Activated CD4-positive, alpha-beta T cell treated with anti-CD3 and anti-CD28 coated beads, Interleukin-2, amount 50 U/mL, for 16 hours (primary cell): ENCODE measurements around the gene APOD.

Experiments
- DNase-seq: peaks from one replicate; pipeline ENCODE4 v3.0.0-alpha.2; 2020

The APOD gene

DNA sequence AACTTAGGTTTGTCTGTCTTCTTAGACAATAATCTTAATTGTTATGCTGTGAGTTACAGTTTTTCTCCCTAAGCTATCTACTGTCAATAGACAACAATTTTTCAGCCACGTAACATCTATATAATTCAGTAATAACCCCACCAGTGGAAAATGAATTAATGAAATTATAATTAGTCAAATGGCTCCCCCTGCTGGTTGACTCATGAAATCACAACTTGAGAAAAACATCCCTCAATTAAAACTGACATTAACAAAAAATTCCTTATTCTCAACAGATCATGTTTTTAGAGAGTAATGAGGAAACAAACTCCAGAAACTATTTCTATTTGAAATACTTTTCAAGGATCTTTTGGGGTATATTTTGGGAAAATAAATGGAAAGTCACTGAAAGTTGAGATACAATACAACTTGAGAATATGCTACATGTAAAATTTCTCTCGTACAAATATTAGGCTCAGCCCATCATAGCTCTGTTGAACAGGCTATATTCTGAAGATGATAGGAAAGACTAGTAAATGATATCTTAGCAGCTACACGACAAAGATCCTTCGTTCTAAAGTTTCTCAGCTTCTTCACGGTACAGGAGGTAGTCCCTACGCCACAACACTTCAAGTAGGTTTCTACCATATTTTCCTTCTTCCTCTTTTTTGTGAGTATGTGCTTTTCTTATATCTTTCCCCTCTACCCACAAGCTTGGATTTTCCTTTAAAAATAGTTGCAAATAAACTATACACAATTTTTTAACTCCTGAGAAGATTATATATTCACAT, 61.3 kb downstream of the APOD start:
- no peak for DNase-seq
